K562 (cell line): Measurements from ENCODE around the gene ARF4. TPM values are rescaled to one million over a fixed set of nuclear protein-coding genes. Genes with fewer than 3 reads are reported as not detected.

Experiments used
- ZBTB7A ChIP-seq: IDR thresholded peaks from 2 replicates; pipeline ENCODE4 v1.6.1; 2011; ENCODE audit warnings: low read depth, mild to moderate bottlenecking, low read length, moderate library complexity, borderline replicate concordance; ENCODE audit not compliant: control insufficient read depth
- ZFP30 ChIP-seq: fragments of 250-450 bp; sonication (Bioruptor Pico); IDR thresholded peaks from 2 replicates; pipeline ENCODE4 v1.8.0; 2022; ENCODE audit warnings: moderate library complexity, mild to moderate bottlenecking, inconsistent platforms, borderline replicate concordance
- polyA plus RNA-seq, 8 experiments: library from polyadenylated mRNA; depleted of rRNA in 4 of 8; stranded (reverse) in 5 of 8; unstranded in 3 of 8; fragments of >200 nt; fragmentation: Nextera tagmentation in 2 of 8; fragmentation: Illumina TruSeq in 1 of 8; extraction: Ambion mirVana in 2 of 8; extraction: Trizol in 1 of 8; gene quantifications; 2 replicates each; pipeline versions ENCODE4 v1.2.1 to v1.2.3, GENCODE V29; 2011 to 2014; ENCODE audit warnings: inconsistent platforms in 1 of 8, missing spikeins in 1 of 8
- total RNA-seq, 7 experiments: library from RNA; depleted of rRNA in 6 of 7; stranded (reverse); fragments of >200 nt in 6 of 7; fragmentation: Illumina TruSeq in 2 of 7; extraction: Trizol in 2 of 7; gene quantifications; 2 replicates each; pipeline versions ENCODE4 v1.2.1 to v1.2.3, GENCODE V29; 2011 to 2021; ENCODE audit warnings: low replicate concordance in 1 of 7
- TF ChIP-seq, protein P1 (sequence below): IDR thresholded peaks from 3 replicates; pipeline ENCODE4 v1.6.1; 2011; ENCODE audit warnings: borderline replicate concordance, mild to moderate bottlenecking, moderate library complexity; ENCODE audit not compliant: insufficient read length; ENCODE audit errors: extremely low read depth
- TF ChIP-seq, protein P2 (sequence below), 2 experiments: fragments of 450-650 bp; IDR thresholded peaks; 2 replicates each; pipeline ENCODE4 v1.6.1; 2016; ENCODE audit warnings: mild to moderate bottlenecking in 2 of 2, borderline replicate concordance in 1 of 2, low read depth in 1 of 2, moderate library complexity in 1 of 2
- TF ChIP-seq, protein P3 (sequence below): fragments of 450-650 bp; IDR thresholded peaks from 2 replicates; pipeline ENCODE4 v1.6.1; 2016; ENCODE audit warnings: low read depth

ARF4 gene
- total and polyA plus RNA-seq, 9 of the 15 experiments (the other 6 are each of a cell fraction or from before 2014, with no cell fraction given), result 41.1 to 273 (median 83.8) TPM

DNA sequence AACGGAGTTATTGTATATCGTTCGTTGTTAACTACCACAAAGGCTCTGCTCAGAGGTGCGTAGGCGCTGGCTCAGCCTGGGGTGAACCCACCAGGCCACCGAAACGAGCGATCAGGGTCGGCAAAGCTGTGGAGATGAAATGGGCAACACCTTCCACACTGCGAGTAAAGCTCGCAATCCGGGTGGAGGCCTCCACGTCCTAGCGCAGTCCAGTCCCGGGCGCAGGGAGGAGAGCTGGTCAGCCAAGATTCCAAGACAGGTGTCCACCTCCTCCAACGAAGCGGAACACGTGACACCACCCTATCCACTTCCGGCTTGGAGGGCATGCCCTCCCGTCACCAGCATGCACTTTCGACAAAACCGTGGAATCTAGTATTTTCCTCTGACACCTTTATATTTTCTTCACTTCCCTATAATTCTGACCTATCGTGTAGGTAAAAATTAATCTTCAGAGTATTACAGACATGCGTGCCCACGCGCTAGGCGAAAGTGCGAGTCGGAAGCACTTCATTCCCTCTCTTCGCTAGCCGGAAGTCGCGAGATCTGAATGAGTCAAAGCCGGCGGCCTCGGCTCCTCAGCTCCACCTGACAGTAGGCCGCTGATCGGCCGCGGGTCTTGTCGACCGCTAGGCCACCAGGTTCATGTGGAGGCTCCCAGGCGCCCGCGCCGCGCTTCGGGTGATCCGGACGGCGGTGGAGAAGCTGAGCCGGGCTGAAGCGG is 41.2 kb downstream of the ARF4 start, which contains the start of gene PDE12 (continued):
- TF ChIP-seq, protein P1, sequence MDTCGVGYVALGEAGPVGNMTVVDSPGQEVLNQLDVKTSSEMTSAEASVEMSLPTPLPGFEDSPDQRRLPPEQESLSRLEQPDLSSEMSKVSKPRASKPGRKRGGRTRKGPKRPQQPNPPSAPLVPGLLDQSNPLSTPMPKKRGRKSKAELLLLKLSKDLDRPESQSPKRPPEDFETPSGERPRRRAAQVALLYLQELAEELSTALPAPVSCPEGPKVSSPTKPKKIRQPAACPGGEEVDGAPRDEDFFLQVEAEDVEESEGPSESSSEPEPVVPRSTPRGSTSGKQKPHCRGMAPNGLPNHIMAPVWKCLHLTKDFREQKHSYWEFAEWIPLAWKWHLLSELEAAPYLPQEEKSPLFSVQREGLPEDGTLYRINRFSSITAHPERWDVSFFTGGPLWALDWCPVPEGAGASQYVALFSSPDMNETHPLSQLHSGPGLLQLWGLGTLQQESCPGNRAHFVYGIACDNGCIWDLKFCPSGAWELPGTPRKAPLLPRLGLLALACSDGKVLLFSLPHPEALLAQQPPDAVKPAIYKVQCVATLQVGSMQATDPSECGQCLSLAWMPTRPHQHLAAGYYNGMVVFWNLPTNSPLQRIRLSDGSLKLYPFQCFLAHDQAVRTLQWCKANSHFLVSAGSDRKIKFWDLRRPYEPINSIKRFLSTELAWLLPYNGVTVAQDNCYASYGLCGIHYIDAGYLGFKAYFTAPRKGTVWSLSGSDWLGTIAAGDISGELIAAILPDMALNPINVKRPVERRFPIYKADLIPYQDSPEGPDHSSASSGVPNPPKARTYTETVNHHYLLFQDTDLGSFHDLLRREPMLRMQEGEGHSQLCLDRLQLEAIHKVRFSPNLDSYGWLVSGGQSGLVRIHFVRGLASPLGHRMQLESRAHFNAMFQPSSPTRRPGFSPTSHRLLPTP, result no peak
- TF ChIP-seq, protein P2, sequence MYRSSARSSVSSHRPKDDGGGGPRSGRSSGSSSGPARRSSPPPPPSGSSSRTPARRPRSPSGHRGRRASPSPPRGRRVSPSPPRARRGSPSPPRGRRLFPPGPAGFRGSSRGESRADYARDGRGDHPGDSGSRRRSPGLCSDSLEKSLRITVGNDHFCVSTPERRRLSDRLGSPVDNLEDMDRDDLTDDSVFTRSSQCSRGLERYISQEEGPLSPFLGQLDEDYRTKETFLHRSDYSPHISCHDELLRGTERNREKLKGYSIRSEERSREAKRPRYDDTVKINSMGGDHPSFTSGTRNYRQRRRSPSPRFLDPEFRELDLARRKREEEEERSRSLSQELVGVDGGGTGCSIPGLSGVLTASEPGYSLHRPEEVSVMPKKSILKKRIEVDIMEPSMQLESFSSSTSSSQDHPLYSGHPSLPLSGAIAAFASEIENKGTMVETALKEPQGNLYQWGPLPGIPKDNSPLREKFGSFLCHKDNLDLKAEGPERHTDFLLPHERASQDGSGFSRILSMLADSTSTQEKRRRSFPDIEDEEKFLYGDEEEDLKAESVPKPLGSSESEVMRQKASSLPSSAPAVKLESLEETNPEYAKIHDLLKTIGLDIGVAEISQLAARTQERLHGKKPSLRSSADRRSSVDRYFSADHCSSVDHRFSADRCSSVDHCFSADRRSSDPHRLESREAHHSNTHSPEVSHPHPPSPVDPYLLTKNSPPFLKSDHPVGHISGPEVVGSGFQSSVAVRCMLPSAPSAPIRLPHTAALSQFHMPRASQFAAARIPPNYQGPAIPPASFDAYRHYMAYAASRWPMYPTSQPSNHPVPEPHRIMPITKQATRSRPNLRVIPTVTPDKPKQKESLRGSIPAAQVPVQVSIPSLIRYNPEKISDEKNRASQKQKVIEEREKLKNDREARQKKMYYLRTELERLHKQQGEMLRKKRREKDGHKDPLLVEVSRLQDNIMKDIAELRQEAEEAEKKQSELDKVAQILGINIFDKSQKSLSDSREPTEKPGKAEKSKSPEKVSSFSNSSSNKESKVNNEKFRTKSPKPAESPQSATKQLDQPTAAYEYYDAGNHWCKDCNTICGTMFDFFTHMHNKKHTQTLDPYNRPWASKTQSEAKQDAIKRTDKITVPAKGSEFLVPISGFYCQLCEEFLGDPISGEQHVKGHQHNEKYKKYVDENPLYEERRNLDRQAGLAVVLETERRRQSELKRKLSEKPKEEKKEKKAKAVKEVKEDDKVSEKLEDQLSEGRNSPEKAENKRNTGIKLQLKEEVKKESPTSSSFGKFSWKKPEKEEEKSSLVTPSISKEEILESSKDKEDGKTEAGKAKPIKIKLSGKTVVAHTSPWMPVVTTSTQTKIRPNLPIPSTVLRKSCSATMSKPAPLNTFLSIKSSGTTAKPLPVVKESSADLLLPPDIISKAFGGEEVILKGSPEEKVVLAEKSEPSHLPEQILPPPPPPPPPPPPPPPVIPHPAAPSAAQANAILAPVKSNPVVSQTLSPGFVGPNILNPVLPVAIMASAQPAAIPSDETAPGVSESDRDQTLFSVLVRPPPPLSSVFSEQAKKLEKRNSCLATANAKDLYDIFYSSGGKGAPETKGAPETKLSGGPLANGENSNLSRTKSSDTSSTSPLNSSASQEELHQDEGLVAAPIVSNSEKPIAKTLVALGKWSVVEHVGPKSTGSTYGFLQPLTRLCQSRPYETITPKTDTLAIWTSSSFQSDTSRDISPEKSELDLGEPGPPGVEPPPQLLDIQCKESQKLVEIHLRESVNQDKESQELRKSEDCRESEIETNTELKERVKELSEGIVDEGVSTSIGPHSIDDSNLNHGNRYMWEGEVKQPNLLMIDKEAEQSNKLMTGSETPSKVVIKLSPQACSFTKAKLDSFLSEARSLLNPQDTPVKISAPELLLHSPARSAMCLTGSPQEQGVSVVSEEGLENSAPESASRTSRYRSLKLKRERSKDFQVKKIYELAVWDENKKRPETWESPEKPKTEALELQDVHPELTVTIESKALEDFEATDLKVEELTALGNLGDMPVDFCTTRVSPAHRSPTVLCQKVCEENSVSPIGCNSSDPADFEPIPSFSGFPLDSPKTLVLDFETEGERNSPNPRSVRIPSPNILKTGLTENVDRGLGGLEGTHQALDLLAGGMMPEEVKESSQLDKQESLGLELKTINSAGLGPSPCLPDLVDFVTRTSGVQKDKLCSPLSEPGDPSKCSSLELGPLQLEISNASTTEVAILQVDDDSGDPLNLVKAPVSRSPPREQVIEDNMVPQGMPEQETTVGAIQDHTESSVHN (IDR thresholded peaks at IDR 0.05; ENCODE audit: borderline replicate concordance in 1 of 2, low read depth in 1 of 2), result no peak
- TF ChIP-seq ZBTB7A (no peak), ZFP30 (CRISPR knock-in tag) (no peak)
- TF ChIP-seq, protein P3, sequence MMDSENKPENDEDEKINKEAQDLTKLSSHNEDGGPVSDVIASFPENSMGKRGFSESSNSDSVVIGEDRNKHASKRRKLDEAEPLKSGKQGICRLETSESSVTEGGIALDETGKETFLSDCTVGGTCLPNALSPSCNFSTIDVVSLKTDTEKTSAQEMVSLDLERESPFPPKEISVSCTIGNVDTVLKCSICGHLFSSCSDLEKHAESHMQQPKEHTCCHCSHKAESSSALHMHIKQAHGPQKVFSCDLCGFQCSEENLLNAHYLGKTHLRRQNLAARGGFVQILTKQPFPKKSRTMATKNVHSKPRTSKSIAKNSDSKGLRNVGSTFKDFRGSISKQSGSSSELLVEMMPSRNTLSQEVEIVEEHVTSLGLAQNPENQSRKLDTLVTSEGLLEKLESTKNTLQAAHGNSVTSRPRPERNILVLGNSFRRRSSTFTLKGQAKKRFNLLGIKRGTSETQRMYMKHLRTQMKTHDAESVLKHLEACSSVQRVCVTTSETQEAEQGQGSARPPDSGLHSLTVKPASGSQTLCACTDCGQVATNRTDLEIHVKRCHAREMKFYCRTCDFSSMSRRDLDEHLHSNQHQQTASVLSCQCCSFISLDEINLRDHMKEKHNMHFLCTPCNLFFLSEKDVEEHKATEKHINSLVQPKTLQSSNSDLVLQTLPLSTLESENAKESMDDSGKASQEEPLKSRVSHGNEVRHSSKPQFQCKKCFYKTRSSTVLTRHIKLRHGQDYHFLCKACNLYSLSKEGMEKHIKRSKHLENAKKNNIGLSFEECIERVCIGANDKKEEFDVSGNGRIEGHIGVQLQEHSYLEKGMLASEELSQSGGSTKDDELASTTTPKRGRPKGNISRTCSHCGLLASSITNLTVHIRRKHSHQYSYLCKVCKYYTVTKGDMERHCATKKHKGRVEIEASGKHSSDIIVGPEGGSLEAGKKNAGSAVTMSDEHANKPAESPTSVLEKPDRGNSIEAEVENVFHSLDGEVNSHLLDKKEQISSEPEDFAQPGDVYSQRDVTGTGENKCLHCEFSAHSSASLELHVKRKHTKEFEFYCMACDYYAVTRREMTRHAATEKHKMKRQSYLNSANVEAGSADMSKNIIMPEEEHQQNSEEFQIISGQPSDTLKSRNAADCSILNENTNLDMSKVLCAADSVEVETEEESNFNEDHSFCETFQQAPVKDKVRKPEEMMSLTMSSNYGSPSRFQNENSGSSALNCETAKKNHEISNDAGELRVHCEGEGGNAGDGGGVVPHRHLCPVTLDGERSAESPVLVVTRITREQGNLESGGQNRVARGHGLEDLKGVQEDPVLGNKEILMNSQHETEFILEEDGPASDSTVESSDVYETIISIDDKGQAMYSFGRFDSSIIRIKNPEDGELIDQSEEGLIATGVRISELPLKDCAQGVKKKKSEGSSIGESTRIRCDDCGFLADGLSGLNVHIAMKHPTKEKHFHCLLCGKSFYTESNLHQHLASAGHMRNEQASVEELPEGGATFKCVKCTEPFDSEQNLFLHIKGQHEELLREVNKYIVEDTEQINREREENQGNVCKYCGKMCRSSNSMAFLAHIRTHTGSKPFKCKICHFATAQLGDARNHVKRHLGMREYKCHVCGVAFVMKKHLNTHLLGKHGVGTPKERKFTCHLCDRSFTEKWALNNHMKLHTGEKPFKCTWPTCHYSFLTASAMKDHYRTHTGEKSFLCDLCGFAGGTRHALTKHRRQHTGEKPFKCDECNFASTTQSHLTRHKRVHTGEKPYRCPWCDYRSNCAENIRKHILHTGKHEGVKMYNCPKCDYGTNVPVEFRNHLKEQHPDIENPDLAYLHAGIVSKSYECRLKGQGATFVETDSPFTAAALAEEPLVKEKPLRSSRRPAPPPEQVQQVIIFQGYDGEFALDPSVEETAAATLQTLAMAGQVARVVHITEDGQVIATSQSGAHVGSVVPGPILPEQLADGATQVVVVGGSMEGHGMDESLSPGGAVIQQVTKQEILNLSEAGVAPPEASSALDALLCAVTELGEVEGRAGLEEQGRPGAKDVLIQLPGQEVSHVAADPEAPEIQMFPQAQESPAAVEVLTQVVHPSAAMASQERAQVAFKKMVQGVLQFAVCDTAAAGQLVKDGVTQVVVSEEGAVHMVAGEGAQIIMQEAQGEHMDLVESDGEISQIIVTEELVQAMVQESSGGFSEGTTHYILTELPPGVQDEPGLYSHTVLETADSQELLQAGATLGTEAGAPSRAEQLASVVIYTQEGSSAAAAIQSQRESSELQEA, result no peak
